Kidney epithelial cell (primary cell): ENCODE measurements around the gene FAM171A2. TPM values are rescaled to one million over a fixed set of nuclear protein-coding genes. Genes with fewer than 3 reads are reported as not detected.
A peak's percentile ranks its signal among the peaks of the same experiment; 100 is the strongest.

Experiments
- DNase-seq: peaks from one replicate; pipeline ENCODE4 v3.0.0-alpha.2; 2010; ENCODE audit warnings: low read depth
- H3K27me3 ChIP-seq: 2 replicates; pipeline ENCODE4 v1.6.0; 2011; ENCODE audit warnings: low read length; ENCODE audit not compliant: control insufficient read depth, insufficient read depth
- H3K36me3 ChIP-seq: 2 replicates; pipeline ENCODE4 v1.5.1; 2011; ENCODE audit warnings: low read length; ENCODE audit not compliant: control insufficient read depth, insufficient read depth
- H3K4me3 ChIP-seq: 2 replicates; pipeline ENCODE4 v1.5.1; 2011; ENCODE audit warnings: low read depth, mild to moderate bottlenecking, control low read depth, low read length
- total RNA-seq: library from RNA; depleted of rRNA; stranded (reverse); fragments of >200 nt; gene quantifications from 2 replicates; pipeline ENCODE4 v1.2.3, GENCODE V29; 2015
- TF ChIP-seq, protein P1 (sequence below): IDR thresholded peaks from 2 replicates; pipeline ENCODE4 v1.5.1; 2011; ENCODE audit warnings: mild to moderate bottlenecking, moderate library complexity, low read length, control low read depth, inconsistent platforms; ENCODE audit not compliant: insufficient read depth, poor library complexity, severe bottlenecking

Gene FAM171A2
- total RNA-seq, 1 donor from 2014 or later, result 12.6 TPM

GRCh38 chr17:44308320-44308818, 55.3 kb downstream of the FAM171A2 start, which contains the start of gene RUNDC3A:
Gene RUNDC3A, plus strand, starts transcription at chr17:44308601. Its CDS starts 232 bp downstream, at chr17:44308833.
- TF ChIP-seq, protein P1, sequence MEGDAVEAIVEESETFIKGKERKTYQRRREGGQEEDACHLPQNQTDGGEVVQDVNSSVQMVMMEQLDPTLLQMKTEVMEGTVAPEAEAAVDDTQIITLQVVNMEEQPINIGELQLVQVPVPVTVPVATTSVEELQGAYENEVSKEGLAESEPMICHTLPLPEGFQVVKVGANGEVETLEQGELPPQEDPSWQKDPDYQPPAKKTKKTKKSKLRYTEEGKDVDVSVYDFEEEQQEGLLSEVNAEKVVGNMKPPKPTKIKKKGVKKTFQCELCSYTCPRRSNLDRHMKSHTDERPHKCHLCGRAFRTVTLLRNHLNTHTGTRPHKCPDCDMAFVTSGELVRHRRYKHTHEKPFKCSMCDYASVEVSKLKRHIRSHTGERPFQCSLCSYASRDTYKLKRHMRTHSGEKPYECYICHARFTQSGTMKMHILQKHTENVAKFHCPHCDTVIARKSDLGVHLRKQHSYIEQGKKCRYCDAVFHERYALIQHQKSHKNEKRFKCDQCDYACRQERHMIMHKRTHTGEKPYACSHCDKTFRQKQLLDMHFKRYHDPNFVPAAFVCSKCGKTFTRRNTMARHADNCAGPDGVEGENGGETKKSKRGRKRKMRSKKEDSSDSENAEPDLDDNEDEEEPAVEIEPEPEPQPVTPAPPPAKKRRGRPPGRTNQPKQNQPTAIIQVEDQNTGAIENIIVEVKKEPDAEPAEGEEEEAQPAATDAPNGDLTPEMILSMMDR, result no peak
- DNase-seq, result no peak
- no peaks in the 10 kb centered on the region for H3K36me3 ChIP-seq
- H3K4me3 ChIP-seq, result peak within 1 kb of the TSS; percentile 41
- H3K27me3 ChIP-seq, result peaks cover 26% of the 10 kb centered on the region

GRCh38 chr17:44307387-44308186, 56.1 kb downstream of the FAM171A2 start:
- DNase-seq, result no peak
- TF ChIP-seq, protein P1, result no peak
- Histone ChIP-seq H3K4me3 (no peak overlapping the region), H3K27me3 (peaks cover 26% of the 10 kb centered on the region), H3K36me3 (no peaks in the 10 kb centered on the region)

DNA sequence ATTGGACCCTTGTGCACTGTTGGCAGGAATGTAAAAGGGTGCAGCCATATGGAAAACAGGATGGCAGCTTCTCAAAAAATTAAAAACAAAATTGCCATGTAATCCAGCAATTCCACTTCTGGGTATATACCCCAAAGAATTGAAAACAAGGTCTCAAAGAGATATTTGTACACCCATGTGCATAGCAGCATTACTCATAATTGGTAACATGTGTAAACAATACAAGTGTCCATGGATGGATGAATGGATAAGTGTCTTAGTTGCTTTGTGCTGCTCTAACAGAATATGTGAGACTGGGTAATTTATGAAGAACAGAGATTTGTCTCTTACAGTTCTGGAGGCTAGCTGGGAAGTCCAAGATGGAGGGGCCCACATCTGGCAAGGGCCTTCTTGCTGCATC, 59.0 kb downstream of the FAM171A2 start:
- TF ChIP-seq, protein P1, result no peak
- Histone ChIP-seq H3K36me3 (no peaks in the 10 kb centered on the region), H3K4me3 (no peak overlapping the region), H3K27me3 (peaks cover 15% of the 10 kb centered on the region)
- DNase-seq, result no peak

Other genes with a start within 250 kb of the FAM171A2 start
- 32.5 and 37.7 TPM in 2 replicates for gene HDAC5, start 240.2 kb downstream of the FAM171A2 start, total RNA-seq
- 3.1 and 3.8 TPM in 2 replicates for gene HROB, start 221.9 kb downstream of the FAM171A2 start, total RNA-seq
- gene ASB16, start 193.1 kb downstream of the FAM171A2 start, total RNA-seq, result not detected in 2 replicates
- gene TMUB2, start 176.9 kb downstream of the FAM171A2 start, total RNA-seq, result 35.0 and 40.5 TPM in 2 replicates
- gene ATXN7L3, start 164.0 kb downstream of the FAM171A2 start, total RNA-seq, result 50.8 and 65.9 TPM in 2 replicates
- 35.7 and 41.7 TPM in 2 replicates for gene UBTF, start 144.2 kb downstream of the FAM171A2 start, total RNA-seq
- not detected in 2 replicates for gene SLC4A1, start 95.7 kb downstream of the FAM171A2 start, total RNA-seq
- 3.3 and 12.3 TPM in 2 replicates for gene RUNDC3A, start 55.3 kb downstream of the FAM171A2 start, total RNA-seq
- 145 and 146 TPM in 2 replicates for gene SLC25A39, start 39.0 kb downstream of the FAM171A2 start, total RNA-seq
- gene GRN, start 18.6 kb downstream of the FAM171A2 start, total RNA-seq, result 521 and 704 TPM in 2 replicates
- 0.04 and 0.14 TPM in 2 replicates for gene ITGA2B, start 25.8 kb upstream of the FAM171A2 start, total RNA-seq
- 30.9 and 34.9 TPM in 2 replicates for gene GPATCH8, start 139.6 kb upstream of the FAM171A2 start, total RNA-seq
- 8.1 and 11.2 TPM in 2 replicates for gene FZD2, start 193.6 kb upstream of the FAM171A2 start, total RNA-seq